ENCODE data around the gene C15orf39.

The C15orf39 gene

GRCh38 chr15:75203017-75203907 is 1.6 kb downstream of the C15orf39 start:
- H3K36me3 ChIP-seq (replicated peaks; ENCODE audit: low read depth, low read length): peaks cover 14% of the 10 kb centered on the region
- H3K4me1 ChIP-seq (ENCODE audit: low read length): peaks cover 45% of the 10 kb centered on the region
- H4K20me1 ChIP-seq (ENCODE audit: insufficient read depth, low read length): peaks cover 51% of the 10 kb centered on the region
- peaks cover 60% of the 10 kb centered on the region for H3K79me2 ChIP-seq (ENCODE audit: low read length)
- peak overlapping the region; percentile 92 for H3K9ac ChIP-seq (ENCODE audit: low read length)
- peak overlapping the region; percentile 86 for H3K4me3 ChIP-seq (ENCODE audit: low read length)
- H3K27ac ChIP-seq (ENCODE audit: low read length): 0 out of 2 replicates have a peak overlapping the region, but pooled peaks have one; percentile 10
- H3K9me3 ChIP-seq (ENCODE audit: insufficient read depth, low read length): no peaks in the 10 kb centered on the region
- peaks cover 15% of the 10 kb centered on the region for H3K27me3 ChIP-seq (ENCODE audit: low read depth, low read length)
- peak overlapping the region; percentile 95 for H3K4me2 ChIP-seq (ENCODE audit: low read length)
- TF ChIP-seq CTCF (IDR thresholded peaks at IDR 0.05; ENCODE audit: low read depth, low read length) (no peak), EZH2phosphoT487 (IDR thresholded peaks at IDR 0.05; ENCODE audit: low read depth) (no peak)
- no peak overlapping the region for H2AFZ ChIP-seq (ENCODE audit: low read depth, low read length)

- peak overlapping the region; percentile 92 for H3K9ac ChIP-seq (ENCODE audit: low read length)
- peaks cover 20% of the 10 kb centered on the region for H3K36me3 ChIP-seq (replicated peaks; ENCODE audit: low read depth, low read length)
- peak overlapping the region; percentile 86 for H3K4me3 ChIP-seq (ENCODE audit: low read length)
Observed at GRCh38 chr15:75203908-75204263, 2.2 kb downstream of the C15orf39 start.

GRCh38 chr15:75204340-75205063 is 2.8 kb downstream of the C15orf39 start:
- Histone ChIP-seq H4K20me1 (ENCODE audit: insufficient read depth, low read length) (peaks cover 64% of the 10 kb centered on the region), H3K27me3 (ENCODE audit: low read depth, low read length) (peaks cover 13% of the 10 kb centered on the region), H2AFZ (ENCODE audit: low read depth, low read length) (no peak overlapping the region), H3K4me3 (ENCODE audit: low read length) (peak overlapping the region; percentile 86; the same call in 1 of the 2 replicates), H3K27ac (ENCODE audit: low read length) (no peak overlapping the region), H3K4me1 (ENCODE audit: low read length) (peaks cover 34% of the 10 kb centered on the region), H3K9ac (ENCODE audit: low read length) (peak overlapping the region; percentile 92; the same call in 1 of the 2 replicates), H3K4me2 (ENCODE audit: low read length) (peak overlapping the region; percentile 95), H3K9me3 (ENCODE audit: insufficient read depth, low read length) (no peaks in the 10 kb centered on the region), H3K36me3 (replicated peaks; ENCODE audit: low read depth, low read length) (peaks cover 27% of the 10 kb centered on the region), H3K79me2 (ENCODE audit: low read length) (peaks cover 73% of the 10 kb centered on the region)
- TF ChIP-seq CTCF (IDR thresholded peaks at IDR 0.05; ENCODE audit: low read depth, low read length) (peak; percentile 98), EZH2phosphoT487 (IDR thresholded peaks at IDR 0.05; ENCODE audit: low read depth) (no peak)

More at GRCh38 chr15:75203908-75204263, 2.2 kb downstream of the C15orf39 start:
- Histone ChIP-seq H4K20me1 (ENCODE audit: insufficient read depth, low read length) (peaks cover 57% of the 10 kb centered on the region), H3K79me2 (ENCODE audit: low read length) (peaks cover 67% of the 10 kb centered on the region), H2AFZ (ENCODE audit: low read depth, low read length) (no peak overlapping the region), H3K27me3 (ENCODE audit: low read depth, low read length) (peaks cover 15% of the 10 kb centered on the region), H3K4me1 (ENCODE audit: low read length) (peaks cover 39% of the 10 kb centered on the region), H3K4me2 (ENCODE audit: low read length) (peak overlapping the region; percentile 95), H3K27ac (ENCODE audit: low read length) (no peak overlapping the region), H3K9me3 (ENCODE audit: insufficient read depth, low read length) (no peaks in the 10 kb centered on the region)
- no peak for TF ChIP-seq EZH2phosphoT487 (IDR thresholded peaks at IDR 0.05; ENCODE audit: low read depth)
- no peak for TF ChIP-seq CTCF (IDR thresholded peaks at IDR 0.05; ENCODE audit: low read depth, low read length)

- Histone ChIP-seq H3K27me3 (ENCODE audit: low read depth, low read length) (peaks cover 8% of the 10 kb centered on the region), H3K79me2 (ENCODE audit: low read length) (peaks cover 78% of the 10 kb centered on the region), H3K27ac (ENCODE audit: low read length) (no peak overlapping the region), H3K4me3 (ENCODE audit: low read length) (no peak overlapping the region), H3K4me2 (ENCODE audit: low read length) (no peak overlapping the region), H3K9ac (ENCODE audit: low read length) (no peak overlapping the region), H3K9me3 (ENCODE audit: insufficient read depth, low read length) (no peaks in the 10 kb centered on the region), H4K20me1 (ENCODE audit: insufficient read depth, low read length) (peaks cover 69% of the 10 kb centered on the region), H3K36me3 (replicated peaks; ENCODE audit: low read depth, low read length) (peaks cover 32% of the 10 kb centered on the region), H2AFZ (ENCODE audit: low read depth, low read length) (no peak overlapping the region), H3K4me1 (ENCODE audit: low read length) (peaks cover 30% of the 10 kb centered on the region)
- no peak; the same call in 1 of the 2 replicates for TF ChIP-seq CTCF (IDR thresholded peaks at IDR 0.05; ENCODE audit: low read depth, low read length)
Observed at GRCh38 chr15:75205064-75205395, 3.3 kb downstream of the C15orf39 start.

Data from OCI-LY3 (cell line).